GM12875 (cell line): ENCODE results near the gene ARID2.

Source experiments
- H3K4me3 ChIP-seq: one replicate; pipeline ENCODE4 v1.5.1; 2011; ENCODE audit warnings: low read depth, low read length, control low read depth
- TF ChIP-seq, protein P1 (sequence below): IDR thresholded peaks from 2 replicates; pipeline ENCODE4 v1.5.1; 2011; ENCODE audit warnings: low read depth, mild to moderate bottlenecking, control low read depth, inconsistent platforms, low read length, moderate library complexity, borderline replicate concordance; ENCODE audit not compliant: insufficient read depth

ARID2 gene

DNA sequence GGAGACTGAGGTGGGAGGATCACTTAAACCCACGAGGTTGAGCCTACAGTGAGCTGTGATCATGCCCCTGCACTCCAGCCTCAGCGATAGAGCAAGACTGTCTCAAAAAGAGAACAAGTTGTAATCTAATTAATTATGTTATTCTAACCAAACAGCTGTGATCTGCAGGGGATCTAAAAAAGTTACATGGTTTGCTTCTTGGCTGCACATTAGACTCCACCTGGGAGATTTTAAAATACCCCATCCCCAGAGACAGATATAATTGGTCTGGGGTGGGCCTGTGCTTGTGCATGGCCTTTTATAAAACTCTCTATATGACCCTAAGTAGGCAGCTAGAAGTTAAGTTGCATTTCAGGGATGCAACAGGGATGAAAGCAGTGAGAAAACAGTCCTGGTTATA lies 184.1 kb downstream of the ARID2 start:
- TF ChIP-seq, protein P1, sequence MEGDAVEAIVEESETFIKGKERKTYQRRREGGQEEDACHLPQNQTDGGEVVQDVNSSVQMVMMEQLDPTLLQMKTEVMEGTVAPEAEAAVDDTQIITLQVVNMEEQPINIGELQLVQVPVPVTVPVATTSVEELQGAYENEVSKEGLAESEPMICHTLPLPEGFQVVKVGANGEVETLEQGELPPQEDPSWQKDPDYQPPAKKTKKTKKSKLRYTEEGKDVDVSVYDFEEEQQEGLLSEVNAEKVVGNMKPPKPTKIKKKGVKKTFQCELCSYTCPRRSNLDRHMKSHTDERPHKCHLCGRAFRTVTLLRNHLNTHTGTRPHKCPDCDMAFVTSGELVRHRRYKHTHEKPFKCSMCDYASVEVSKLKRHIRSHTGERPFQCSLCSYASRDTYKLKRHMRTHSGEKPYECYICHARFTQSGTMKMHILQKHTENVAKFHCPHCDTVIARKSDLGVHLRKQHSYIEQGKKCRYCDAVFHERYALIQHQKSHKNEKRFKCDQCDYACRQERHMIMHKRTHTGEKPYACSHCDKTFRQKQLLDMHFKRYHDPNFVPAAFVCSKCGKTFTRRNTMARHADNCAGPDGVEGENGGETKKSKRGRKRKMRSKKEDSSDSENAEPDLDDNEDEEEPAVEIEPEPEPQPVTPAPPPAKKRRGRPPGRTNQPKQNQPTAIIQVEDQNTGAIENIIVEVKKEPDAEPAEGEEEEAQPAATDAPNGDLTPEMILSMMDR = no peak
- H3K4me3 ChIP-seq = no peak overlapping the region

DNA sequence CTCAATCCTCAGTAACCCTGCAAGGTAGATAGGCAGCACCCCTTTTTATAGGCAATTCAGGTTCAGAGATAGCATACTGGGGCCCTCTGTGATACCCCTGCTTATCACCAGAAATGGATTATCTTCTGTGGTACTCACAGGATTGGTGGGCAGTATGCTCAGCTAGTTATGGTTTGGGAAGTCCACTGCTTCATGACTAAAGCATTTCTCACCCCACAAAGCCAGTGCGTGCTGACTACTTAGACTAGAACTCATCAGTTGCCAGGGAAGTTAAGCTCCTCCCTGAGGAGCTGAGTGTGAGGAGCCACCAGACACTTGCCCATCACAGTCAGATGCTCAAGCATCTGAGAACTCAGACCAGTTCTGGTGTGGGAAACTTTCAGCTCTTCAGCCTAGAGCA lies 184.6 kb downstream of the ARID2 start:
- TF ChIP-seq, protein P1 = no peak
- H3K4me3 ChIP-seq = no peak overlapping the region

DNA sequence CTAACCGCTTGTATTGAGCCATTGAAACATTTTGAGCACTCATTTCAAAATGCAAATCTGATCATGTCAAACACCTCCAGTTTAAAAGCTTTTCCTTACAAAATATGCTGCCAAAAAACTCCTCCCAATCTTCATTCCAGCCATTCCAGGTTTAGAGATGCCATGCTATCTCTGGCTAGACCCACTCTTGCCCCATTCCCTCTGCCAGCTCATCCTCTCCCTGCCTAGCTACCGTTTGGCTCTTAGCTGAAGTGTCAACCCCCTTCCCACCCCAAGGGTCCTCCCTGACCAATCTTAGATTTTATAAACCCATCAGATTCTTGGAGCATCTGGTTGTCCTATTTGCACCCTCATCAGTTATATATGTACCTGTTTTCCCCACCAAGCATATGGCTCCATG lies 185.9 kb downstream of the ARID2 start:
- H3K4me3 ChIP-seq = no peak overlapping the region
- TF ChIP-seq, protein P1 = no peak

DNA sequence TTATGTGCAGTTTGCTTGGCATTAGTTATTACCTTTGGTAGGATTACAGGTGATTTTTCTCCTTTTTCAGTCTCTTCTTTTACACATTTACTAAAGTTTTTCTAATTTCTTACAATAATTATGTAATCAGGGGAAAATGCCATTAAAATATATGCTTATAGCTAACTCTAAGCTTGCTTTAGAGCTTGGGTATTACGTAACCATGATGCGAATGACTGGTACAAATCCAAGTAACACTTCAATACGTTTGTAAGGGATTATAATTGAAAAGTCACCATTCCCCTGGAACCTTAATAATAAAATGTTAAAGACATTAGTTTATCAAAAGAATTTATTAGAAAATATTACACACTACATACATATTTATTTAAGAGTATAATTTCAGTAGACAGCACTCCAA lies 189.3 kb downstream of the ARID2 start:
- TF ChIP-seq, protein P1 = no peak

DNA sequence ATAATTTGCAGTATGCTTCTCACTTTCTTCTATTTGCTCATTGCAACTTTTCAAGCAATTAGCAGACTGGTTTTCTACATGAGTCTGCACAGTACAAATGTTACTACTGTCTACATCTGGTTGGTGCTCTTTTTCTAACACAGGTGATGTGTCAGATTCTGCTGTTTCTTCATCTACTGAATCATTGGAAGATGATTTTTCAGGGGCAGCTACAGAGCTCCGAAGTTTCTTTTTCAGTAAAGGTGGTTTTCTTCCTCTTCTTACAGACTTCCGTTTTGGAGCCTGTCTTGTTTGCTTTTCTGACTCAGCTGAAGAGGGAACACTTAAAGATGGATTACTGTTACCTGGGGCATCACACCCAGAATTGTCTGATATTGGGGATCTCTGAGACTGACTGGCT lies 198.8 kb downstream of the ARID2 start:
- TF ChIP-seq, protein P1 = no peak

More for the DNA sequence above, 189.3 kb downstream of the ARID2 start:
- H3K4me3 ChIP-seq = no peak overlapping the region

DNA sequence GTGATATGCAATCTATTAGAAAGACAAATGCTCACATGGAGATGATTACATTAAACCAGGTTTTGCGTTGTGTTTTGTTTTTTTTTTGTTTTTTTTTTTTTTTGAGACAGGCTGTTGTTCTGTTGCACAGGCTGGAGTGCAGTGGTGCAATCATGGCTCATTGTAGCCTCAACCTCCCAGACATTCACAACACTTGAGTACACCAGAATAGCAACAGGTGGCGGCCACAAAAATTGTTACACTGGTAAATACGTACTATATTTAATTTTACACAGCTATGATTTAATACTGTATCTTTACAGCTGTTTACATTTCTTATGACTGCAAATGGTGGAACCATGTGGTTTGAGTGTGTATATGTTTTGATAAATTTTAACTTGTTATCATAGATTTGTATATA lies 200.9 kb downstream of the ARID2 start:
- no peak overlapping the region for H3K4me3 ChIP-seq
- TF ChIP-seq, protein P1 = no peak

More for the DNA sequence above, 198.8 kb downstream of the ARID2 start:
- H3K4me3 ChIP-seq = no peak overlapping the region

DNA sequence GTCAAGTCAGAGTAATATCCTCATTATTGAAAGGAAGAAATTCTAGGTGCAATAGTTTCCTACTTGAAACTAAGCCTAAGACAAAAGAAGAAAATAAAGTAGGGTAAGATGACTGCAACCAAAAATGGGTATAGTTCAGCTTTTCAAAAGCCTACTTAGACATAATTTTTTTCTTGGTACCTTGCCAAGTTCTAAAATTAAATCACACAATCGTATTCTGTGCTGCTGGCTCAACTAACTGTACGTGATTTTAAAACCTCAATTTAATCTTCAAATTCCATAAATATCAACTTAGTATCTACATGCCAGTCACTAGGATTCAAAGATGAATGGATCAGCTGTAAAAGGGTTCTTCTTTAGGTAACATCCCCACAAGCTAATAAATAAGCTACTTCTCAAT lies 204.0 kb downstream of the ARID2 start:
- TF ChIP-seq, protein P1 = no peak
- no peak overlapping the region for H3K4me3 ChIP-seq
